ENCODE measurements around the gene DNAJC7.
"Not testable (repeated sequence)": the region's sequence is repeated elsewhere in the genome, so short reads cannot be mapped to it uniquely, and the experiment has no call there.

Gene DNAJC7

GRCh38 chr17:41943492-41943891 lies 73.7 kb downstream of the DNAJC7 start:
- no peak for FAIRE-seq

DNA sequence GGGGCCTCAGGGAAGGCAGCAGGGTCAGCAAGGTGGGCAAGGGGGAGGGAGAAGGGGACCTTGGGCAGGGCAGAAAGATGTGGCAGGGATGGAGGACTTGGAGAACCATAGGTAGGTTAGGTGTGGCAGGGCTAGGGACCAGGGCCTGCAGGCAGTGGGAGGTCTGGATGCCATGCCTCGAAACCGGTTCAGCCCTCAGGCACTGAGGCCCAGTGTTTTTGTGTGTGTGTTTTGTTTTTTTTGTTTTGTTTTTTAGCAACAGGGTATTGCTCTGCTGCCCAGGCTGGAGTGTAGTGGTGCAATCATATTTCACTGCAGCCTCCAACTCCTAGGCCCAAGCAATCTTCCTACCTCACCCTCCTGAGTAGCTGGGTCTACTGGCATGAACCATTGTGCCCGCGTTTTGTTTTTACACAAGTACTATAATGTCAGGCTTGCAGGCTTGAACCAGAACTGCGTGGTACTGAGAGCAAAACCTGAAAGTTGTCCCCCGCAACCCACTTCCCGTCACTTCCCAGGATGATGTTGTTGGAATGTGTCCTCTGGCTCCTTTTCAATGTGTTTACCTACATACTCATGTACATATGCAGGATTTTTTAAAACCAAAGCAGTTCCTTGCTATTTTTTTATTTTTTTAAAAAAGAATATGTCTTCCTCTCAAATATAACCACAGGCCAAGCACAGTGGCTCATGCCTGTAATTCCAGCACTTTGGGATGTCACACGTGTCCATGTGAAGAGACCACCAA lies 74.4 kb downstream of the DNAJC7 start:
- FAIRE-seq, result no peak

- FAIRE-seq, result no peak
Measured at GRCh38 chr17:41941168-41941567, 76.1 kb downstream of the DNAJC7 start.

GRCh38 chr17:41939693-41940090 lies 77.5 kb downstream of the DNAJC7 start:
- FAIRE-seq, result no peak

DNA sequence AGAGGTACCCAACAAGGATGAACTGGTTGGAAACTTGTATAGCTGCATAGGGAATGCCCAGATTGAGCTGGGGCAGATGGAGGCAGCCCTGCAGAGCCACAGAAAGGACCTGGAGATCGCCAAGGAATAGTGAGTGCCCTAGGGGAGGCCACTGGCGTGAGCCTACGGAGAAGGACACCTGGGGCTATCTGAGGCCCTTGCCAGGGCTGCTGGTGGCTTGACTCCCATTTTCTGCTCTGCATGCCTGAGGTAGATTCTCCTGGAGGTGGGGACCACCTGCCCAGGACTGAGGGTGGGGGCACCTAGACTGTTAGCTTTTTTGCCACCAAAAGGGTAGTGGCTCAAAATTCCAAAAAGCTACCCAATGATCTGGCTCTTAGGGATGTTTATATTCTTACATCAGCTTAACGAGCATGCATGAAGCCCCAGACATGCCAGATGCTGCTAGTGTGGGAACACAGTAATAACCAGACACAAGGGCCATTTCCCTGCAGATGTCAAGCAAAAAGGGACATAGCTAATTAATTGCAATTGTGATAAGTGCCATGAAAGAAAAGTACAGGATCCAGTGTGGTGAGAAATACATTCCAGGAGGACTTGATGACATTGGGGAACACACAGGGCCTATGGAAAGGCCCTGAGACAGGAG lies 78.1 kb downstream of the DNAJC7 start:
- FAIRE-seq, result no peak

DNA sequence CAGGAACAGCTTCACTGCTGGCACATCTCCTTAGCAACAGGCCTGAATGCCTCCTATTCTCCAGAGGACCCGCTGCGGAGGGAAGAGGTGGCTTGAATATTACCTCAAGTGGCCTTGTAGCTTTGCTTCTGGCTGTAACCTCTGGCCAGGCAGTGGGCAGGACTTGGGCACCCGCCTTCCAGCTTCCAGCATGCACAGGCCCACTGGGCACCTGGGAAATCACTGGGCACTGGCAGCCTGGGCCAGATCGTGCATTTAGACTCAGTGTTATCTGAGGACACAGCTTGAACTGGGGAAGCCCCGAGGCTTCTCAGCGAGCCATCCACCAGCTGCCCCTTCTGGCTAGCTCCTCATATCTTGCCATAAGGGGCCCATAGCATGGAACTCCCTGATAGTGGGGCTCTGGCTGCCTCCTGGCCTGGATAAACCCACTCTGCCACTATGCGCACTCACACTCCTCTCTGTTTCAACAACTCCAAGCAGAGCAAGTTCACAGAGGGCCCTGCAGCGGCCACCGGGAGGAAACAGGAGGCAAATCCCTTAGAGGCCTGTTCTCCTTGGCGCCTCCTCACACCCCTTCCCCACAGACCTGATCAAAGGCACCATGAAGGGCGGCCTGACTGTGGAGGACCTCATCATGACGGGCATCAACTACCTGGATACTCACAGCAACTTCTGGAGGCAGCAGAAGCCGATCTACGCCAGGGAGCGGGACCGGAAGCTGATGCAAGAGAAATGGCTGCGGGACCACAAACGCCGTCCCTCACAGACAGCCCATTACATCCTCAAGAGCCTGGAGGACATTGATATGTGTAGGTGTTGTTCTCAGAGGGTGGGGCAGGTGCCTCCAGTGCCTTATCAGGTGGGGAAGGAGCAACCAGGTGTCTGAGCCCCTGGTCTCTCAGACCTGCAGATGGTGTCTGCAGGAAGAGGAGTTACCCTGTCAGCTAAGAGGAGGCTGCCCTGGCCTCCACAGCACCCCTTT lies 79.0 kb downstream of the DNAJC7 start:
- FAIRE-seq, result no peak

DNA sequence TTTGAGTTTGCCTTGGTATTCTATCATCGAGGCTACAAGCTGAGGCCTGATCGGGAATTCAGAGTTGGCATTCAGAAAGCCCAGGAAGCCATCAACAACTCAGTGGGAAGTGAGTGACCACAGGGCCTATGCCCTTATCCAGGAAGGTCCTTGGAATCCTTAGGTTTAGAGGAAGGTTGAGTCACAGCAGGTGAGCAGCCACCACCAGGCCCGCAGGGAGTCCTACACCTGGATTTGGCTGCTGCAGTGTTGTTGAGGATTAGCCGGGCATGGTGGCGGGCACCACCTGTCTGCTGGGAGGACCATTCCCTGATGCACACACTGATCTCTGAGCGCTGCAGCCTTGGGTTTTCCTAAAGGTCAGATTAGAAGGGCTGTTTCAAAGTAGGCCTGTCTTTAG lies 81.6 kb downstream of the DNAJC7 start:
- FAIRE-seq, result no peak

DNA sequence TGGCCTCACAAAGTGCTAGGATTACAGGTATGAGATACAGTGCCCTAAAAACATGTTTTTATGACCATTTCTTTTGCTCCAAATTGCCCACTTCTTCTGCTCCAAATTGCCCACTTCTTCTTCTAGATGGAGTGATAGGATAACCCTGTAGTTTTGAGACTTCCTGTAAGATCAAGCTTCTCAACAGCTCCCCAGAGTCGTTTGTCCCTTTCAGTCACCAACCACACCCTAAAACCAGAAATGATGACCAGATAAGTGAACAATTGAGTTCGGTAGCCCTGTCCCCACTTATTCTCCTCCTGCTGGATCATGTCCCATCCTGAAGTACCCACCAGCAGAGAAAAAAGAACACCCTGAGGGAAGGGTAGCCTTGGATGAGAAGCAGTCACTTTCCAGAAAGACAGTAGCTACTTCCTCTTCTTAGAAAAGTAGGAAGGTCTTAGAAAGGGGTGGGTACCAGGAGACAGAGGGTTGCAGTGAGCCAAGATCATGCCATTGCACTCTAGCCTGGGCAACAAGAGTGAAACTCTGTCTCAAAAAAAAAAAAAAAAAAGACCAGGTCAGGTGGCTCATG lies 84.3 kb downstream of the DNAJC7 start:
- FAIRE-seq, result no peak

- FAIRE-seq, result not testable (repeated sequence)
Measured at GRCh38 chr17:41931715-41932114, 85.5 kb downstream of the DNAJC7 start.

DNA sequence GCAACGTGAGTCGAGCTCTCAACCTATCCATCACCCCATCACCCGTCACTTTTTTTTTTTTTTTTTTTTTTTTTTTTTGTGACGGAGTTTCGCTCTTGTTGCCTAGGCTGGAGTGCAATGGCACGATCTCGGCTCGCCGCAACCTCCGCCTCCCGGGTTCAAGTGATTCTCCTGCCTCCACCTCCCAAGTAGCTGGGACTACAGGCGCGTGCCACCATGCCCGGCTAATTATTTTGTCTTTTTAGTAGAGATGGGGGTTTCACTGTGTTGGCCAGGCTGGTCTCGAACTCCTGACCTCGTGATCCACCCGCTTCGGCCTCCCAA lies 86.4 kb downstream of the DNAJC7 start:
- not testable (repeated sequence) for FAIRE-seq

DNA sequence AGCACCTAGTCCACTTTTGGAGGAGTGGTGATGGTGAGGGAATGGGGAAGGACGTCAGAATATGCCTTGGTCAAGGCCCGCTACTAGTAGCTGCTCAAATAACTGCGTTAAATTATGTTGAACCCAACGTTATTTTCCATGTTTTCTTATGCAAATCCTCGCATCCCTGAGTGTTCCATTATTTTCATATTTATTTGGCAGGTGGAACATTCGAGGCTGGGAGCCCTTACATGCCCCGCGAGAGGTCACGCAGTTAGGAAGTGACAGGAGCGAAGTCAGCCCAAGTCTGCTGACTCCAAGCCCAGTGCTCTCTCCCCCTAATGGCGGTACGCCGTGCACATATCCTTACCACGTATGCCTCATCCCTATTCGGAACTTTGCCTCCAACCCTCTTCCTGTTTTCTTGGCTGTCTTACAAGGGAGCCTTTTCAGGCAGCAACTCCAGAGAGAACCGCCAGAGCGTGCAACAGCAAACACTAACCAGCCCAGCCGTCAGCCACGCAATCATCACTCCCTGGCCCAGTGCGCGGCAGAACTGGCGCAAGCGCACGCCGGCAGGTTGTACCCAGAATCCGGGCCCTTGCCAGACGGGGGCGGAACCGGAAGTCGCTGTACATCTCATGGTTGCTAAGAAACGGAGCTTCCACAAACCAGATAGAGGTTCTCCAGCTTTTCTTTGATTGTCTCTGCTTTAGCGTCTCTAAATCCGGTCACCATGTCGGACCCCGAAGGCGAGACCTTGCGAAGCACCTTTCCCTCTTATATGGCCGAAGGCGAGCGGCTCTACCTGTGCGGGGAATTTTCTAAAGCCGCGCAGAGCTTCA lies 87.0 kb downstream of the DNAJC7 start, which contains the start of gene ODAD4:
Gene ODAD4, plus strand, starts transcription at position 609 of the 824 bp plus-strand sequence. Its CDS starts 107 bp downstream, at position 716.
- peak; percentile 70 for FAIRE-seq

GRCh38 chr17:41928693-41929251 lies 88.5 kb downstream of the DNAJC7 start:
- FAIRE-seq, result no peak

Data from A204.1 (cell line).